GM12891 (cell line): ENCODE data around the gene HOXC5.

Experiments
- POLR2A ChIP-seq: IDR thresholded peaks from 2 replicates; pipeline ENCODE4 v1.6.1; 2011; ENCODE audit warnings: low read depth, low read length, control low read depth
- POLR2AphosphoS5 ChIP-seq: IDR thresholded peaks from 2 replicates; pipeline ENCODE4 v1.6.1; 2011; ENCODE audit warnings: low read depth, low read length, control low read depth

DNA sequence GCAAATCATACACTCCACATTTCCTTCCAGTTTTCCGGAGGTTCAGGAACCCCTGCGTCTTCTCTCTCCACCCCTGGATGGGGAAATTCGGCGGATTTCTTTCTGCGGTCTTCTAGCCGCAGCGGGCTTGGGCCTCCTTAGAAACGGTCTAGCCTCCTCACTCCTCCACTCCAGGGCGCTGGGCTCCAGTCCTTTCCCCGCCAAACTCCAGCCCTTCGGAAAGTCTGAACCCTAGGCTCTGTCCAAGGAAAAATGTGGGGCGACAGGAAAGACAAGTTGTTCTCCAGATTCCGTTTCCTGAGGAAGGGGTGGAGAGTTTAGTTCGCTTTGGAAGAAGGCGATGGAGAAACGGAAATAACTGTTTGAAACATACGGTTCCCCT, 49.3 kb upstream of the HOXC5 start:
- TF ChIP-seq POLR2AphosphoS5: no peak
- no peak for TF ChIP-seq POLR2A
